Fibroblast of skin of scalp (primary cell): Measurements from ENCODE around the gene SOX13. TPM values are rescaled to one million over a fixed set of nuclear protein-coding genes. Genes with fewer than 3 reads are reported as not detected.
"Not testable (repeated sequence)": the region's sequence is repeated elsewhere in the genome, so short reads cannot be mapped to it uniquely, and the experiment has no call there.

Source experiments
- DNase-seq: peaks from one replicate; pipeline ENCODE4 v3.0.0-alpha.2; 2013
- polyA plus RNA-seq, 2 experiments: library from polyadenylated mRNA; unstranded; fragments of 120-200 nt; gene quantifications; one replicate each; pipeline ENCODE4 v1.2.1, GENCODE V29; 2013; ENCODE audit not compliant: insufficient read length in 2 of 2

SOX13 gene
- polyA plus RNA-seq (2013, experiment 1 of 2; ENCODE audit: insufficient read length), result 6.7 TPM
- polyA plus RNA-seq (2013, experiment 2 of 2; ENCODE audit: insufficient read length), result 8.8 TPM

- DNase-seq, result peak; percentile 88
These were observed at the start of gene SOX13 for GRCh38 chr1:204072931-204073836. SOX13 (plus strand) TSS chr1:204073115; CDS start chr1:204112916, 39,801 bp downstream.

GRCh38 chr1:204025917-204026707, 46.8 kb upstream of the SOX13 start:
- DNase-seq, result no peak

- DNase-seq, result no peak
These were observed 45.5 kb upstream of the SOX13 start for GRCh38 chr1:204027446-204027845.

GRCh38 chr1:204029016-204029415, 43.9 kb upstream of the SOX13 start:
- no peak for DNase-seq

- DNase-seq, result no peak
These were observed 41.7 kb upstream of the SOX13 start for GRCh38 chr1:204031098-204031710.

- DNase-seq, result no peak
These were observed 40.2 kb upstream of the SOX13 start for GRCh38 chr1:204032642-204033235.

- DNase-seq, result no peak
These were observed 39.6 kb upstream of the SOX13 start for GRCh38 chr1:204033306-204033705.

- DNase-seq, result no peak
These were observed 35.8 kb upstream of the SOX13 start for GRCh38 chr1:204036882-204037655.

- peak; percentile 57 for DNase-seq
These were observed 31.6 kb upstream of the SOX13 start for GRCh38 chr1:204041232-204041767.

- DNase-seq, result peak; percentile 18
These were observed 31.0 kb upstream of the SOX13 start for GRCh38 chr1:204041803-204042505.

- no peak for DNase-seq
These were observed 30.4 kb upstream of the SOX13 start for GRCh38 chr1:204042516-204042915.

- DNase-seq, result no peak
These were observed 29.2 kb upstream of the SOX13 start for GRCh38 chr1:204043680-204044079.

GRCh38 chr1:204044448-204044847, 28.5 kb upstream of the SOX13 start:
- no peak for DNase-seq

- DNase-seq, result no peak
These were observed 27.5 kb upstream of the SOX13 start for GRCh38 chr1:204045430-204045829.

- no peak for DNase-seq
These were observed 26.6 kb upstream of the SOX13 start for GRCh38 chr1:204046346-204046745.

GRCh38 chr1:204048796-204049195, 24.1 kb upstream of the SOX13 start:
- not testable (repeated sequence) for DNase-seq

GRCh38 chr1:204051258-204051657, 21.7 kb upstream of the SOX13 start:
- DNase-seq, result no peak

- no peak for DNase-seq
These were observed 21.2 kb upstream of the SOX13 start for GRCh38 chr1:204051718-204052117.

- no peak for DNase-seq
These were observed 19.0 kb upstream of the SOX13 start for GRCh38 chr1:204053893-204054292.

- DNase-seq, result no peak
These were observed 12.9 kb upstream of the SOX13 start for GRCh38 chr1:204059970-204060369.

- no peak for DNase-seq
These were observed 10.8 kb upstream of the SOX13 start for GRCh38 chr1:204062106-204062505.
